ENCODE results near the gene AMDHD2. TPM values are rescaled to one million over a fixed set of nuclear protein-coding genes. Genes with fewer than 3 reads are reported as not detected.
"Not testable (repeated sequence)": the region's sequence is repeated elsewhere in the genome, so short reads cannot be mapped to it uniquely, and the experiment has no call there.

AMDHD2 gene
- total and polyA plus RNA-seq, 2 of the 8 experiments (the other 6 are each of a cell fraction or from before 2014, with no cell fraction given), result 43.0 to 54.6 TPM

GRCh38 chr16:2577044-2577443 is 56.9 kb downstream of the AMDHD2 start:
- H3K4me1 ChIP-seq (replicated peaks in 1 of 4; ENCODE audit: control insufficient read depth in 3 of 4, insufficient read depth in 4 of 4, low read length in 3 of 4); H3K27me3 ChIP-seq (replicated peaks in 1 of 4; ENCODE audit: control insufficient read depth in 3 of 4, extremely low read depth in 1 of 4, insufficient read depth in 3 of 4, low read length in 3 of 4); H3K36me3 ChIP-seq (ENCODE audit: control insufficient read depth in 2 of 4, insufficient read depth in 4 of 4, low read length in 3 of 4); H4K5ac ChIP-seq (ENCODE audit: insufficient read length, low read depth, low read length); H3K56ac ChIP-seq (replicated peaks; ENCODE audit: insufficient read length, low read depth, low read length); H2AFZ ChIP-seq (ENCODE audit: low read length); H3K23ac ChIP-seq (ENCODE audit: insufficient read length); H3K79me2 ChIP-seq (ENCODE audit: control insufficient read depth in 1 of 2, insufficient read depth in 2 of 2, low read length in 2 of 2); H4K91ac ChIP-seq (replicated peaks; ENCODE audit: insufficient read length, low read length); H2BK5ac ChIP-seq (ENCODE audit: low read depth, low read length); H2BK20ac ChIP-seq (ENCODE audit: low read length); CTCF ChIA-PET (ENCODE audit: partially characterized antibody); H2BK120ac ChIP-seq (replicated peaks; ENCODE audit: low read depth, low read length); H3K9ac ChIP-seq (replicated peaks in 1 of 4; ENCODE audit: extremely low read depth in 1 of 4, low read depth in 3 of 4, low read length in 3 of 4); H3K79me1 ChIP-seq (ENCODE audit: low read depth, low read length); H3K23me2 ChIP-seq (ENCODE audit: low read depth, low read length); H3K4ac ChIP-seq (replicated peaks; ENCODE audit: insufficient read length, low read depth, low read length); H3K27ac ChIP-seq (ENCODE audit: low read depth, low read length); H3K4me2 ChIP-seq (ENCODE audit: insufficient read depth in 1 of 2, low read depth in 2 of 2, low read length in 2 of 2); H4K8ac ChIP-seq (ENCODE audit: extremely low read depth, insufficient read depth, low read length); DNase-seq (ENCODE audit: low read depth in 1 of 2, low spot score in 2 of 2); H3K4me3 ChIP-seq (ENCODE audit: extremely low read depth in 1 of 4, insufficient read depth in 2 of 4, low read depth in 3 of 4, low read length in 4 of 4); H2BK12ac ChIP-seq (ENCODE audit: low read depth, low read length); POLR2A ChIA-PET (ENCODE audit: partially characterized antibody); H2AK5ac ChIP-seq (ENCODE audit: low read depth, low read length); H3K14ac ChIP-seq (ENCODE audit: insufficient read length); H3K18ac ChIP-seq (ENCODE audit: extremely low read depth, low read length); H4K20me1 ChIP-seq (replicated peaks in 1 of 2; ENCODE audit: control insufficient read depth in 1 of 2, insufficient read depth in 2 of 2, low read length in 2 of 2); FAIRE-seq; H2BK15ac ChIP-seq (ENCODE audit: low read length): not testable (repeated sequence)
- 97% methylated on average over 18 of the region's 26 CpGs; no CpG with 5 or more reads in 1 of the 2 experiments for WGBS, 2 experiments (ENCODE audit: extremely low coverage in 1 of 2, insufficient coverage in 1 of 2, insufficient read length in 1 of 2, insufficient replicate concordance in 2 of 2, low coverage in 1 of 2, low lambda C conversion rate in 2 of 2, missing lambda C conversion rate in 1 of 2)
- peaks cover 0 to 11% of the 10 kb centered on the region in 2 experiments; a peak in 1 of 4 replicates for H3K9me3 ChIP-seq (ENCODE audit: insufficient read depth in 2 of 2, low read depth in 1 of 2, low read length in 1 of 2)

- DNase-seq (ENCODE audit: low read depth in 1 of 2, low spot score in 2 of 2); CTCF ChIA-PET (ENCODE audit: partially characterized antibody); H3K79me2 ChIP-seq (ENCODE audit: control insufficient read depth in 1 of 2, insufficient read depth in 2 of 2, low read length in 2 of 2); H3K4me1 ChIP-seq (replicated peaks in 1 of 4; ENCODE audit: control insufficient read depth in 3 of 4, insufficient read depth in 4 of 4, low read length in 3 of 4); H2BK20ac ChIP-seq (ENCODE audit: low read length); H3K14ac ChIP-seq (ENCODE audit: insufficient read length); H4K91ac ChIP-seq (replicated peaks; ENCODE audit: insufficient read length, low read length); H3K4ac ChIP-seq (replicated peaks; ENCODE audit: insufficient read length, low read depth, low read length); H3K23ac ChIP-seq (ENCODE audit: insufficient read length); H2BK15ac ChIP-seq (ENCODE audit: low read length); H3K27me3 ChIP-seq (replicated peaks in 1 of 4; ENCODE audit: control insufficient read depth in 3 of 4, extremely low read depth in 1 of 4, insufficient read depth in 3 of 4, low read length in 3 of 4); H2BK120ac ChIP-seq (replicated peaks; ENCODE audit: low read depth, low read length); H3K4me3 ChIP-seq (ENCODE audit: extremely low read depth in 1 of 4, insufficient read depth in 2 of 4, low read depth in 3 of 4, low read length in 4 of 4); H2AK5ac ChIP-seq (ENCODE audit: low read depth, low read length); H3K79me1 ChIP-seq (ENCODE audit: low read depth, low read length); H3K9ac ChIP-seq (replicated peaks in 1 of 4; ENCODE audit: extremely low read depth in 1 of 4, low read depth in 3 of 4, low read length in 3 of 4); H2AFZ ChIP-seq (ENCODE audit: low read length); H3K18ac ChIP-seq (ENCODE audit: extremely low read depth, low read length); H2BK12ac ChIP-seq (ENCODE audit: low read depth, low read length); H2BK5ac ChIP-seq (ENCODE audit: low read depth, low read length); H3K27ac ChIP-seq (ENCODE audit: low read depth, low read length); H4K5ac ChIP-seq (ENCODE audit: insufficient read length, low read depth, low read length); FAIRE-seq; POLR2A ChIA-PET (ENCODE audit: partially characterized antibody); H4K8ac ChIP-seq (ENCODE audit: extremely low read depth, insufficient read depth, low read length); H3K23me2 ChIP-seq (ENCODE audit: low read depth, low read length); H3K36me3 ChIP-seq (ENCODE audit: control insufficient read depth in 2 of 4, insufficient read depth in 4 of 4, low read length in 3 of 4); H3K56ac ChIP-seq (replicated peaks; ENCODE audit: insufficient read length, low read depth, low read length); H4K20me1 ChIP-seq (replicated peaks in 1 of 2; ENCODE audit: control insufficient read depth in 1 of 2, insufficient read depth in 2 of 2, low read length in 2 of 2); H3K4me2 ChIP-seq (ENCODE audit: insufficient read depth in 1 of 2, low read depth in 2 of 2, low read length in 2 of 2): not testable (repeated sequence)
- peaks cover 0 to 11% of the 10 kb centered on the region in 2 experiments; a peak in 1 of 4 replicates for H3K9me3 ChIP-seq (ENCODE audit: insufficient read depth in 2 of 2, low read depth in 1 of 2, low read length in 1 of 2)
- WGBS, 2 experiments (ENCODE audit: extremely low coverage in 1 of 2, insufficient coverage in 1 of 2, insufficient read length in 1 of 2, insufficient replicate concordance in 2 of 2, low coverage in 1 of 2, low lambda C conversion rate in 2 of 2, missing lambda C conversion rate in 1 of 2), result no CpG with 5 or more reads among the region's 12 CpGs
These were observed 58.7 kb downstream of the AMDHD2 start for GRCh38 chr16:2578905-2579304.

All from H1 (cell line).